Measurements from ENCODE around the gene TOPORS.

TOPORS gene

GRCh38 chr9:32554591-32554990 is 2.2 kb upstream of the TOPORS start:
- TF ChIP-seq ZNF70 (CRISPR knock-in tag; IDR thresholded peaks at IDR 0.05) (no peak), CSDC2 (CRISPR knock-in tag; IDR thresholded peaks at IDR 0.05) (no peak), ARNTL (CRISPR knock-in tag; IDR thresholded peaks at IDR 0.05; ENCODE audit: borderline replicate concordance, low read depth) (no peak), SNAI2 (CRISPR knock-in tag; IDR thresholded peaks at IDR 0.05) (no peak), ESRRG (CRISPR knock-in tag; IDR thresholded peaks at IDR 0.05) (no peak), ZNF565 (CRISPR knock-in tag; conservative IDR thresholded peaks at IDR 0.05; ENCODE audit: low read depth) (no peak), CREB5 (CRISPR knock-in tag; IDR thresholded peaks at IDR 0.05; ENCODE audit: low read depth) (no peak), ZNF8 (CRISPR knock-in tag; IDR thresholded peaks at IDR 0.05) (no peak), ZFP30 (CRISPR knock-in tag; IDR thresholded peaks at IDR 0.05) (no peak), ZFP3 (CRISPR knock-in tag; IDR thresholded peaks at IDR 0.05) (no peak), TCF4 (CRISPR knock-in tag; IDR thresholded peaks at IDR 0.05; ENCODE audit: borderline replicate concordance) (no peak), TOX (CRISPR knock-in tag; IDR thresholded peaks at IDR 0.05; ENCODE audit: borderline replicate concordance) (no peak), ZC3H10 (CRISPR knock-in tag; IDR thresholded peaks at IDR 0.05) (no peak), PATZ1 (CRISPR knock-in tag; IDR thresholded peaks at IDR 0.05; ENCODE audit: borderline replicate concordance) (no peak), TSHZ2 (CRISPR knock-in tag; IDR thresholded peaks at IDR 0.05) (no peak), CSRNP3 (CRISPR knock-in tag; IDR thresholded peaks at IDR 0.05) (no peak), POU6F1 (CRISPR knock-in tag; IDR thresholded peaks at IDR 0.05; ENCODE audit: borderline replicate concordance, low read depth) (no peak)
- ATAC-seq: no peak

- no peak for TF ChIP-seq POU6F1 (CRISPR knock-in tag; IDR thresholded peaks at IDR 0.05; ENCODE audit: borderline replicate concordance, low read depth)
- TF ChIP-seq ESRRG (CRISPR knock-in tag; IDR thresholded peaks at IDR 0.05): no peak
- no peak for TF ChIP-seq ZNF8 (CRISPR knock-in tag; IDR thresholded peaks at IDR 0.05)
- no peak for TF ChIP-seq ISL1 (CRISPR knock-in tag; IDR thresholded peaks at IDR 0.05)
- no peak for TF ChIP-seq PPARA (CRISPR knock-in tag; IDR thresholded peaks at IDR 0.05; ENCODE audit: borderline replicate concordance)
- TF ChIP-seq ZC3H10 (CRISPR knock-in tag; IDR thresholded peaks at IDR 0.05): no peak
- no peak for TF ChIP-seq CREB5 (CRISPR knock-in tag; IDR thresholded peaks at IDR 0.05; ENCODE audit: low read depth)
- no peak for TF ChIP-seq ARNTL (CRISPR knock-in tag; IDR thresholded peaks at IDR 0.05; ENCODE audit: borderline replicate concordance, low read depth)
- no peak for TF ChIP-seq TCF4 (CRISPR knock-in tag; IDR thresholded peaks at IDR 0.05; ENCODE audit: borderline replicate concordance)
- no peak for ATAC-seq
Measured at GRCh38 chr9:32554107-32554506, 1.7 kb upstream of the TOPORS start.
